AG04449 (cell line): Measurements from ENCODE around the gene COL6A3.

Experiments
- CTCF ChIA-PET: fragments of 350-600 bp; formaldehyde crosslinking; extraction: SDS; loops from one replicate; lab custom pipeline; 2021; ENCODE audit warnings: antibody characterized with exemption; lab: Yijun Ruan, JAX
- POLR2A ChIA-PET: fragments of 400-600, 350-600 bp; formaldehyde crosslinking; extraction: SDS; loops from one replicate; lab custom pipeline; 2020; ENCODE audit warnings: antibody characterized with exemption, inconsistent platforms; lab: Yijun Ruan, JAX
- DNase-seq: peaks from one replicate; pipeline ENCODE4 v3.0.0-alpha.2; 2010; ENCODE audit warnings: low read depth, low spot score
- H3K4me3 ChIP-seq: 2 replicates; pipeline ENCODE4 v1.5.1; 2011; ENCODE audit warnings: low read depth, mild to moderate bottlenecking, control low read depth, low read length
- TF ChIP-seq, protein P1 (sequence below): IDR thresholded peaks from one replicate; pipeline ENCODE4 v1.5.1; 2011; ENCODE audit warnings: mild to moderate bottlenecking, moderate library complexity, low read length, control low read depth, inconsistent platforms; ENCODE audit not compliant: insufficient read depth; ENCODE audit errors: missing control alignments

The COL6A3 gene

DNA sequence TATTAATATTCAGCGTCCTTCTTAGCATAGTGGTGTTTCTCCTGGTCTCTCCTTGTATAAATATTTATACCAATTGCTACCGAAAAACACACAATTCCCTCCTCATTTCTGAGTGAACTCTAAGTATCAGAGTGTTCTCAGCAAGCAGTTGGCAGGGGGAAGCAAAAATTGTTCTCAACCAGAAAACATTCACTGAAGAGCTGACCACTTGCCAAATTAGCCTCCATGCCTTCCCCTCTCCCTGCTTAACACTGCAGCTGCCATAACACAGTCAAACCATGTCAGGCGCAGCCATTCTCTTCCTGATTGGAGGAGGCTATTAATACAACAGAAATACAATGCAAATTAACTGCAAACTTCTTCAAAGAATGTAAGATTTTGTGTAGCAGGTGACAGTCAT lies 105.0 kb downstream of the COL6A3 start:
- DNase-seq = no peak
- POLR2A ChIA-PET = no interaction called here
- CTCF ChIA-PET = interaction anchor here (1.3 kb wide), 1 partner anchor 143 kb away, joined by 4 read pairs; no protein-coding TSS in a partner anchor
- H3K4me3 ChIP-seq = no peak overlapping the region
- TF ChIP-seq, protein P1, sequence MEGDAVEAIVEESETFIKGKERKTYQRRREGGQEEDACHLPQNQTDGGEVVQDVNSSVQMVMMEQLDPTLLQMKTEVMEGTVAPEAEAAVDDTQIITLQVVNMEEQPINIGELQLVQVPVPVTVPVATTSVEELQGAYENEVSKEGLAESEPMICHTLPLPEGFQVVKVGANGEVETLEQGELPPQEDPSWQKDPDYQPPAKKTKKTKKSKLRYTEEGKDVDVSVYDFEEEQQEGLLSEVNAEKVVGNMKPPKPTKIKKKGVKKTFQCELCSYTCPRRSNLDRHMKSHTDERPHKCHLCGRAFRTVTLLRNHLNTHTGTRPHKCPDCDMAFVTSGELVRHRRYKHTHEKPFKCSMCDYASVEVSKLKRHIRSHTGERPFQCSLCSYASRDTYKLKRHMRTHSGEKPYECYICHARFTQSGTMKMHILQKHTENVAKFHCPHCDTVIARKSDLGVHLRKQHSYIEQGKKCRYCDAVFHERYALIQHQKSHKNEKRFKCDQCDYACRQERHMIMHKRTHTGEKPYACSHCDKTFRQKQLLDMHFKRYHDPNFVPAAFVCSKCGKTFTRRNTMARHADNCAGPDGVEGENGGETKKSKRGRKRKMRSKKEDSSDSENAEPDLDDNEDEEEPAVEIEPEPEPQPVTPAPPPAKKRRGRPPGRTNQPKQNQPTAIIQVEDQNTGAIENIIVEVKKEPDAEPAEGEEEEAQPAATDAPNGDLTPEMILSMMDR = no peak

DNA sequence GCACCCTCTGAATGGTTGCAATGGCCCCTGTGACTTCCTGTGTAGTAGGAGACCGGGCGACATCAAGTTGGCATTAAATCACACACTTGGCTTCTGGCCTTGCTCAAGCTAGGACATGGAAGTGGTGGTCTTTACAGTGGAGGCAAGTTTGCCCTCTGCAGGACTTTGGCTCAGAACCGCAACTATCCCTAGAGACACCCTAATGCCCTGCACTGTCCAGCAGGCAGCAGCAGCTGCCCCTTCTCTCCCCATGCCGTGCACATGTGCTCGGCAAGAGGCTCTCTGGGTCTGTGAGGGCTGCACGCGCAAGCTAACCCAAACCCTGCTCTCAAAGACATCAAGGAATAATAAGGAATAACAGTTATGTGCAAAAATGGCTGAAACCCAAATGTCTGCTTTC lies 106.5 kb downstream of the COL6A3 start:
- TF ChIP-seq, protein P1 = no peak
- no peak overlapping the region for H3K4me3 ChIP-seq
- no peak for DNase-seq
- CTCF ChIA-PET = interaction anchor here (0.7 to 1.4 kb wide), 3 partner anchors 15 to 142 kb away, joined by 3 read pairs; no protein-coding TSS in a partner anchor
- POLR2A ChIA-PET = interaction anchor here (1.9 kb wide), 1 partner anchor 8 kb away, joined by 8 read pairs; no protein-coding TSS in a partner anchor

DNA sequence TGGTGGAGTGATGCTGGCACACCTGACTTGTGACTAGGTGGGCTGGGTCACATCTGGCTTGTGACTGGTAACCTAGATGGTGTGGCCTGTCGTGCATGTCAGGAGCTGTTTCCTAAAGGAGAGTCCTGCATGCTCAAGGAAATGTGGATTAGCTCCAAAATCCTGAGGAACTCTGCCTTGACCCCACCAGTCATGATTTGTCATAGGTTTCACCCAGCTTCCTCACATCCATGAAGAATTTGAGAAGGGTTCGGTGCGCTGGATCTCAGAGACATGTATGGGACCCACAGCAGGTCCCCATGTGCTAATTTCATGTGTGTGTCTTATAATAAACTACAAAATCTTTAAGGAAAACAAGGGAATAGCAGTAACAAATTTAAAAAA lies 107.2 kb downstream of the COL6A3 start:
- no peak overlapping the region for H3K4me3 ChIP-seq
- ChIA-PET CTCF (interaction anchor here (0.7 to 1.6 kb wide), 5 partner anchors 8 to 152 kb away, joined by 3 to 5 read pairs (median 3); no protein-coding TSS in a partner anchor), POLR2A (interaction anchor here (1.9 kb wide), 1 partner anchor 8 kb away, joined by 8 read pairs; no protein-coding TSS in a partner anchor)
- DNase-seq = no peak
- TF ChIP-seq, protein P1 = no peak

DNA sequence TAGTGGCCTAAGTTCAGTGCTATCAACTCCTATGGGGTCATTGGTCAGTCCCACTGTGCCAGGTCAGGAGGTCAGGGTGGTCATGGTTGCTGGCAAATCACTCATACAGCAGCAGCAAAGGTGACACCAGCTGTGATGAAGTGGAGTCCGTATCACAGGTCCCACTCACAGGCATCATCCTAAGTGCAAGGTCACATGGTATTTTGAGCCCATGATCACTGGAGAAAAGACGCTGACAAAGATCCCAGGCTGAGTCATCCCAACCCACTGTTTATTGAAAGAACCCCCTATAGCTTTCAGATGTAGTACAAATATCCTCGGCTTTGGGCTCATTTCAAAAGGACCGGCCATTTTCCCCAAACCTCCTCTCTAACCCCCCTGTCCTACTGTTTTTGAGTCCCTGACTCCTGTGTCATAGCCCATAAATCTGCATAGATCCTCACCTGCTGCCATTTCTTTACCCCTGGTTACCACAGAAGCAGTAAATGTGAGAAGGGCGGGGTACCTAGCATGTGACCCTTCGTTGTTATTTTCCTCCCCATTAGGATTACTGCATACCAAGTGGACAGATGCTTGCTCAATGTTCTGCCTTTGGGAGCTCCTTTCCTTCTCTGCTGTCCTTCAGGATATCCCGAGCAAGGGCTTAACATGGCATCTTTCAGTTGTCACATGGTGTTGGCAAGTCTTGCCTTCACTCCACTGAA lies 107.7 kb downstream of the COL6A3 start:
- POLR2A ChIA-PET = interaction anchor here (1.9 kb wide), 1 partner anchor 9 kb away, joined by 8 read pairs; no protein-coding TSS in a partner anchor
- no peak for DNase-seq
- no peak overlapping the region for H3K4me3 ChIP-seq
- TF ChIP-seq, protein P1 = no peak
- CTCF ChIA-PET = interaction anchor here (0.6 to 1.6 kb wide), 4 partner anchors 8 to 152 kb away, joined by 3 to 5 read pairs (median 4); no protein-coding TSS in a partner anchor

DNA sequence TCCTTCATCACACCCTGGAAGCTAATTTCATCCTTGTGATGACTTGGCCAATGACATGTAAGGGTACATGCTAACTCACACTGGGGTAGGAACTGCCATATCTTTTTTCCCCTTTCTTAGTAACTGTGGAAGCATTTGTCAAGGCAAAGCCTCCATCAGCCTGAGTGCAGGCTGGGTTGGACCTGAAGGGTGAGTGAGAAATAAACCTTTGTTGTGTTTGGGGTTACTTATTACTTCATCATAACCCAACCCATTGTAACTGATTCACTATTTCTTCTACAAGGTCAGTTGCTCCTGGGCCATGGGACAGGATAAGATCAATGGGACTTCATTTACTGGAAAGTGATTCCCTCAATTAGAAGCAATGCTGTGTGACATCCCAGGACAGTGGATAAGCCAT lies 108.4 kb downstream of the COL6A3 start:
- no peak overlapping the region for H3K4me3 ChIP-seq
- CTCF ChIA-PET = interaction anchor here (1.1 to 1.6 kb wide), 3 partner anchors 9 to 151 kb away, joined by 3 to 5 read pairs (median 4); no protein-coding TSS in a partner anchor
- POLR2A ChIA-PET = interaction anchor here (1.3 to 1.9 kb wide), 2 partner anchors 9 kb away, joined by 7 to 8 read pairs; no protein-coding TSS in a partner anchor
- TF ChIP-seq, protein P1 = no peak
- no peak for DNase-seq
